Hematopoietic multipotent progenitor cell treated with erythropoietin and hydrocortisone succinate and interleukin-3 and kit ligand, for 4 days (in vitro differentiated cells): ENCODE results near the gene SHQ1.
A peak's percentile ranks its signal among the peaks of the same experiment; 100 is the strongest.
"Not testable (repeated sequence)": the region's sequence is repeated elsewhere in the genome, so short reads cannot be mapped to it uniquely, and the experiment has no call there.

Experiments used
- DNase-seq: peaks from one replicate; pipeline ENCODE4 v3.0.0-alpha.2; 2015

SHQ1 gene

DNA sequence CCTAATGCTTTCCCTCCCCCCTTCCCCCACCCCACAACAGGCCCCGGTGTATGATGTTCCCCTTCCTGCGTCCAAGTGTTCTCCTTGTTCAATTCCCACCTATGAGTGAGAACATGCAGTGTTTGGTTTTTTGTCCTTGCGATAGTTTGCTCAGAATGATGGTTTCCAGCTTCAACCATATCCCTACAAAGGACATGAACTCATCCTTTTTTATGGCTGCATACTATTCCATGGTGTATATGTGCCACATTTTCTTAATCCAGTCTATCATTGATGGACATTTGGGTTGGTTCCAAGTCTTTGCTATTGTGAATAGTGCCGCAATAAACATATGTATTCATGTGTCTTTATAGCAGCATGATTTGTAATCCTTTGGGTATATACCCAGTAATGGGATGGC, 137.8 kb downstream of the SHQ1 start:
- DNase-seq = not testable (repeated sequence)

DNA sequence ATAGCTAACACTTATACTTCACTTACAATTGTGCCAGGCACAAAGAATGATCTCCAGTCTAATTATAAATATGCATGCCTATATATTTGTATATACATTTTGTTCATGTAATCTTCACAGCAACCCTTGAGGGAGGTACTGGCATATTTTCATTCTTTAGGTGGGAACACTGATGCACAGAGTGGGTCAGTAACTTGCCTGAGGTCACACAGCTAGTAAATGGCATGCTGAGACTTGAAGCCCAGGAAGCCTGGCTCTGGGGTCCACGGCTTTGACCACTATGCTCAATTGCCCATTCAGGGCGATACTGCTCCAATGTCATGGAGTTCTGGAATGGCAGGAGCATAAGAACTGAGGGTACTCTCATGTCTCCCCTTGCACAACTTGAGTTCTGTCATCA, 139.8 kb downstream of the SHQ1 start:
- DNase-seq = no peak

DNA sequence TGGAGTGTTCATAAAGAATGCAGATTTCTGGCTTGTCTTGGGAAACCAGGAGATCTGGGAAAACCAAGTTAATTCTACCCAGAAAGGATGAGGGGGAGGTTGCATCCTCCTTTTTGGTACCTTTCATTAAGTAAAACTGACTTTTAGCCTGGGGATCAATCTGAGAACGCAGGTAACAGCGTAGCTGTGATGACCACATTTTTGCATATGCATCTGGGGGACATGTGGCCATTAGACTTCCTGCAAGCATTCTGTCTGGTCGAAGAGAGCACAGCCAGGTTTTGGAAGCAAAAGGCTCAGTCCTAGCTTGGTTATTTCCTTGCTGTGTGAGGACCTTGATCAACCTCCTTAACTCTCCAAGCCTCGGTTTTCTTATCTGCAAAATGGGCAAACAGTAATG, 145.2 kb downstream of the SHQ1 start:
- DNase-seq = no peak

DNA sequence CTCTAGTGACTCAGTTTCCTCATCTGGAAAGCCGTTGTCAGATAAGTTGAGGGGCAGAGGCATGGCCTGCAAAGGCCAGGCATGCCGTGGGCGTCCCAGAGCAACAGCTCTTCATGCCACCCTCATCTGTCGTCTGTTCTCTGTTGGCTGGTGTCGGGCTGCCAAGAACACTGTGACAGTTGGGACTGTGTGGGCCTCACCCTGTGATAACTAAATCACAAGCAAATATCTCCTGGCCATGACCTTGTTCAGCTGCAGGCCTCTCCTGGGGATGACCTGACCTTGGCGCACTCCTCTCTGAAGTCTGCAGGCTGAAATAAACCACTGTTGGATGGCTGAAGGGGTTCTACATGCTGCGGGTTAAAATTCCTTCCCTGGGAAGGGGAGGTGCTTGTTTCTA, 145.9 kb downstream of the SHQ1 start:
- peak; percentile 60 for DNase-seq

DNA sequence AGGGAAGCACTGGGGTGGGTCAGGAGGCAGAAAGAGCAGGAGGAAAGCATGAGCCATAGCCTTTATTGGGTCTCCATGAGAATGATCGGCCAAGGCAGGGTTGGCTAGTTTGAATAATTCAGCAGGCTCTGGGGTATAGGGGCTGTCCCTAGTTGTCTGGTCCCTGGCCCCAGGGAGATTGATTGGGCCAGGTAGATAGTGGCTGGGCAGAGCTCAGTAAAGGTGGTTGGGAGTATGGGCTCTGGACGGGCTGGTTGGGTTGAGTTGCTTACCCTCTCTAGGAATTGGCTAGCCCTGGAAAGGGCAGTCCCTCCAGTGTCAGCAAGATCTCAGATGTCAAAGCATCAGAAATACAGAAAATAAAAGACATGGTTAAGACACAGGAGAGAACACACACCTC, 148.1 kb downstream of the SHQ1 start:
- no peak for DNase-seq

DNA sequence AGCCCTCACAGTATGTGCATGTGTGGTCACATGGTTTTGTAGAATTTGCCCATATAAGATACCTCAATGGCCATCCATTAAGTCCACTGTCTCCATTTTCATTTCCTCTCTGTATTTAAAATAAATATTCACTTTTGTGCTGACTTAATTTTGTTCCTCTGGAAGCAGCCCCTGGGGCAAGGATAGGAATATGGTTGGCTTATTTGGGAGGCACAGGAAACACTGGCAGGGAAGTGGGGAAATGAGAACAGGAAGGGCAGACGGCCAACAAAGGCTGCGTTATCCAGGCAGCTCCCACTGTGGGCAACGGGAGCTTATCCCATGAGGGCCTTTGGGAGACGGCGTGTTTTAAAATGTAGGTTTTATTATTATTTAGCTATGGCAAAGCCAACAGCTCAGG, 148.6 kb downstream of the SHQ1 start:
- no peak for DNase-seq
